GM12878 (cell line): ENCODE data around the gene CCDC34. TPM values are rescaled to one million over a fixed set of nuclear protein-coding genes. Genes with fewer than 3 reads are reported as not detected.

Experiments
- ATAC-seq: fragments of 200-7000 bp; cut with Tn5 transposase; 3 replicates; pipeline ENCODE4 v1.9.1; 2020; ENCODE audit warnings: mild to moderate bottlenecking, moderate library complexity
- BruUV-seq: library from RNA; stranded (reverse); fragments of 400-500 nt; replicated peaks from 2 replicates; lab custom pipeline; 2021; lab: Mats Ljungman, UMichigan
- CTCF ChIA-PET: fragments of 300-600 bp; sonication (Branson Sonifier 250); formaldehyde crosslinking; extraction: SDS; loops from one replicate; lab custom pipeline; 2021; ENCODE audit warnings: inconsistent platforms; lab: Yijun Ruan, JAX
- POLR2A ChIA-PET: fragments of 350-600 bp; formaldehyde crosslinking; extraction: SDS; loops from one replicate; lab custom pipeline; 2021; ENCODE audit warnings: inconsistent platforms; lab: Charles Lee
- RAD21 ChIA-PET: fragments of 300-600 bp; sonication (Branson Sonifier 250); formaldehyde crosslinking; loops from one replicate; lab custom pipeline; 2023; ENCODE audit warnings: antibody characterized with exemption; ENCODE audit not compliant: unreplicated experiment; lab: Charles Lee
- SMC1A ChIA-PET: fragments of 300-600 bp; sonication (Branson Sonifier 250); formaldehyde crosslinking; loops from one replicate; lab custom pipeline; 2023; ENCODE audit not compliant: unreplicated experiment, uncharacterized antibody; lab: Charles Lee
- DNase-seq: peaks from one replicate; pipeline ENCODE4 v3.0.0-alpha.2; 2011; ENCODE audit warnings: low read depth, low spot score
- FAIRE-seq: peaks from 3 replicates; lab custom pipeline; 2011; peaks lifted over from hg19 to GRCh38; lab: Jason Lieb, UNC
- H2AFZ ChIP-seq: 2 replicates; pipeline ENCODE4 v1.6.0; 2011; ENCODE audit warnings: low read depth, low read length, control low read depth; ENCODE audit not compliant: control insufficient read depth
- H3K27ac ChIP-seq: 2 replicates; pipeline ENCODE4 v1.5.1; 2011; ENCODE audit warnings: control low read depth; ENCODE audit not compliant: control insufficient read depth, insufficient read depth
- H3K27me3 ChIP-seq, 2 experiments: replicated peaks in 1 of 2; 2 replicates each; pipeline versions ENCODE4 v1.6.0 to v1.6.1; 2011; ENCODE audit warnings: low read length in 1 of 2; ENCODE audit not compliant: control insufficient read depth in 2 of 2, insufficient read depth in 2 of 2
- H3K36me3 ChIP-seq, 2 experiments: 2 replicates each; pipeline ENCODE4 v1.5.1; 2011; ENCODE audit warnings: low read length in 1 of 2; ENCODE audit not compliant: control insufficient read depth in 2 of 2, insufficient read depth in 2 of 2
- H3K4me1 ChIP-seq: 2 replicates; pipeline ENCODE4 v1.6.1; 2011; ENCODE audit warnings: mild to moderate bottlenecking, low read length, moderate library complexity, mixed read lengths; ENCODE audit not compliant: control insufficient read depth, insufficient read depth
- H3K4me2 ChIP-seq: 2 replicates; pipeline ENCODE4 v1.6.0; 2011; ENCODE audit warnings: control low read depth; ENCODE audit not compliant: control insufficient read depth, insufficient read depth
- H3K4me3 ChIP-seq: fragments of 200-600 bp; sonication (generic); 2 replicates; pipeline ENCODE4 v1.5.1; 2016
- H3K79me2 ChIP-seq: 2 replicates; pipeline ENCODE4 v1.6.0; 2011; ENCODE audit warnings: low read length; ENCODE audit not compliant: control insufficient read depth, insufficient read depth
- H3K9ac ChIP-seq: 2 replicates; pipeline ENCODE4 v1.8.0; 2011; ENCODE audit warnings: low read length, control low read depth, mixed read lengths; ENCODE audit not compliant: control insufficient read depth, insufficient read depth
- H3K9me3 ChIP-seq: replicated peaks from 3 replicates; pipeline ENCODE4 v1.5.1; 2011; ENCODE audit warnings: mild to moderate bottlenecking, low read length; ENCODE audit not compliant: control insufficient read depth, insufficient read depth
- H4K20me1 ChIP-seq: 2 replicates; pipeline ENCODE4 v1.6.0; 2011; ENCODE audit not compliant: control insufficient read depth, insufficient read depth
- CEBPB ChIP-seq, 2 experiments: fragments of 150-350 bp in 1 of 2; IDR thresholded peaks; 2 replicates each; pipeline ENCODE4 v1.6.1; 2012 to 2014; ENCODE audit warnings: low read depth in 2 of 2, low read length in 2 of 2, borderline replicate concordance in 1 of 2, inconsistent platforms in 1 of 2
- CHD4 ChIP-seq: fragments of 200-600 bp; sonication (generic); IDR thresholded peaks from 2 replicates; pipeline ENCODE4 v1.6.1; 2016; ENCODE audit warnings: mild to moderate bottlenecking
- SPI1 ChIP-seq: IDR thresholded peaks from 2 replicates; pipeline ENCODE4 v1.6.1; 2011; ENCODE audit warnings: low read depth, mild to moderate bottlenecking, low read length, moderate library complexity, borderline replicate concordance; ENCODE audit not compliant: insufficient read depth
- TARDBP ChIP-seq: IDR thresholded peaks from 2 replicates; pipeline ENCODE4 v1.6.1; 2016; ENCODE audit warnings: borderline replicate concordance
- ZNF384 ChIP-seq: IDR thresholded peaks from 2 replicates; pipeline ENCODE4 v1.6.1; 2012; ENCODE audit warnings: low read depth, mild to moderate bottlenecking, low read length, improper control_type of control experiment, borderline replicate concordance
- WGBS: methylation state at CpG from one replicate; pipeline ENCODE4 v1.1.6; 2016; ENCODE audit warnings: low lambda C conversion rate; ENCODE audit not compliant: insufficient replicate concordance, insufficient coverage; ENCODE audit errors: missing lambda C conversion rate; 5-methylcytosine and 5-hydroxymethylcytosine counted together
- in situ Hi-C: fragments of 300-500 bp; cut with MboI; formaldehyde crosslinking; loops from 9 replicates; pipeline ENCODE4 v1.14.3; 2018; ENCODE audit warnings: mixed read lengths
- intact Hi-C: fragments of 100-400 bp; cut with micrococcal nuclease; formaldehyde crosslinking; loops from one replicate; pipeline ENCODE4 v1.14.2; 2022; ENCODE audit not compliant: unreplicated experiment
- polyA plus RNA-seq, 11 experiments: library from polyadenylated mRNA; depleted of rRNA in 4 of 11; unstranded in 6 of 11; stranded (reverse) in 5 of 11; fragments of >200 nt; fragmentation: Nextera tagmentation in 4 of 11; fragmentation: Illumina TruSeq in 1 of 11; extraction: Ambion mirVana in 4 of 11; extraction: Trizol in 1 of 11; gene quantifications; 1 replicate in 1 of 11; 2 replicates in 10 of 11; pipeline versions ENCODE4 v1.2.1 to v1.2.3, GENCODE V29; 2011 to 2016; ENCODE audit warnings: inconsistent platforms in 2 of 11, missing spikeins in 2 of 11, low read depth in 1 of 11
- total RNA-seq, 4 experiments: library from RNA; depleted of rRNA in 3 of 4; stranded (reverse); fragments of >200 nt in 3 of 4; fragmentation: Illumina TruSeq in 1 of 4; extraction: Trizol in 1 of 4; gene quantifications; 2 replicates each; pipeline versions ENCODE4 v1.2.1 to v1.2.3, GENCODE V29; 2013 to 2021
- TF ChIP-seq, protein P1 (sequence below): IDR thresholded peaks from 2 replicates; pipeline ENCODE4 v1.6.1; 2012; ENCODE audit warnings: improper control_type of control experiment, low read depth, low read length; ENCODE audit not compliant: insufficient replicate concordance
- TF ChIP-seq, protein P2 (sequence below): IDR thresholded peaks from 2 replicates; pipeline ENCODE4 v1.6.1; 2012; ENCODE audit warnings: low read depth, low read length, improper control_type of control experiment

The CCDC34 gene
- total and polyA plus RNA-seq, 10 of the 15 experiments (the other 5 are each of a cell fraction or from before 2014, with no cell fraction given), result 6.2 to 39.1 (median 14.6) TPM

DNA sequence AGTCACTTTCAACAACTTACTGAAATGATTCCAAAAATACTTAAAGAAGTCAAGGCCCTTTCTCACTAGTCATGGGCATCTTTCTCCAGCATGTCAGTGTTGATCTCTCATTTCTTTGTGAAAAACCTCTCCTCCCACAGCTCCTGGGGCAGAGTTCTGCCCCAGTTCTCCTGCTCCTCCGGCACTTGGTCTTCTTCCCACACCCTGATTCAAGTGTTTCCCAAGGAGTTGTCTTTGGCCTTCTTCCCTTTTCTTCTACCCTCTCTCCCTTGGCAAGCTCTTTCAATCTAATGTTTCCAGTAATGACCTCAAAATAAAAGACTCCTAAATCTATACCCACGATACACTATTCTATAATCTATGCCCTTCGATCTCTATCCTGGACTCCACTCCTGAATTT is 42.1 kb upstream of the CCDC34 start:
- Histone ChIP-seq H3K79me2 (no peaks in the 10 kb centered on the region), H3K36me3 (no peaks in the 10 kb centered on the region), H3K4me2 (no peak overlapping the region), H3K27ac (no peak overlapping the region), H3K9me3 (no peaks in the 10 kb centered on the region), H2AFZ (no peak overlapping the region), H4K20me1 (no peaks in the 10 kb centered on the region), H3K9ac (no peak overlapping the region), H3K4me1 (no peaks in the 10 kb centered on the region)
- RAD21 ChIA-PET, result no interaction called here
- 56% methylated on average over 3 of the region's 3 CpGs for WGBS
- SMC1A ChIA-PET, result interaction anchor here (1.1 to 1.9 kb wide), 2 partner anchors 10 to 221 kb away, joined by 3 to 4 read pairs; no protein-coding TSS in a partner anchor
- in situ Hi-C loops, result no loop called here
- no TSS peak for BruUV-seq
- ATAC-seq (no peak), DNase-seq (no peak)
- intact Hi-C loops, result no loop called here
- CTCF ChIA-PET, result interaction anchor here (0.7 to 0.8 kb wide), 2 partner anchors 94 to 109 kb away, joined by 3 read pairs; no protein-coding TSS in a partner anchor
- POLR2A ChIA-PET, result no interaction called here
- no peak for TF ChIP-seq TARDBP
- TF ChIP-seq CHD4, result no peak
- no peak for TF ChIP-seq SPI1
- no peak for TF ChIP-seq CEBPB (IDR thresholded peaks at IDR 0.05; ENCODE audit: borderline replicate concordance in 1 of 2, low read depth in 2 of 2, low read length in 2 of 2)
- TF ChIP-seq, protein P1, sequence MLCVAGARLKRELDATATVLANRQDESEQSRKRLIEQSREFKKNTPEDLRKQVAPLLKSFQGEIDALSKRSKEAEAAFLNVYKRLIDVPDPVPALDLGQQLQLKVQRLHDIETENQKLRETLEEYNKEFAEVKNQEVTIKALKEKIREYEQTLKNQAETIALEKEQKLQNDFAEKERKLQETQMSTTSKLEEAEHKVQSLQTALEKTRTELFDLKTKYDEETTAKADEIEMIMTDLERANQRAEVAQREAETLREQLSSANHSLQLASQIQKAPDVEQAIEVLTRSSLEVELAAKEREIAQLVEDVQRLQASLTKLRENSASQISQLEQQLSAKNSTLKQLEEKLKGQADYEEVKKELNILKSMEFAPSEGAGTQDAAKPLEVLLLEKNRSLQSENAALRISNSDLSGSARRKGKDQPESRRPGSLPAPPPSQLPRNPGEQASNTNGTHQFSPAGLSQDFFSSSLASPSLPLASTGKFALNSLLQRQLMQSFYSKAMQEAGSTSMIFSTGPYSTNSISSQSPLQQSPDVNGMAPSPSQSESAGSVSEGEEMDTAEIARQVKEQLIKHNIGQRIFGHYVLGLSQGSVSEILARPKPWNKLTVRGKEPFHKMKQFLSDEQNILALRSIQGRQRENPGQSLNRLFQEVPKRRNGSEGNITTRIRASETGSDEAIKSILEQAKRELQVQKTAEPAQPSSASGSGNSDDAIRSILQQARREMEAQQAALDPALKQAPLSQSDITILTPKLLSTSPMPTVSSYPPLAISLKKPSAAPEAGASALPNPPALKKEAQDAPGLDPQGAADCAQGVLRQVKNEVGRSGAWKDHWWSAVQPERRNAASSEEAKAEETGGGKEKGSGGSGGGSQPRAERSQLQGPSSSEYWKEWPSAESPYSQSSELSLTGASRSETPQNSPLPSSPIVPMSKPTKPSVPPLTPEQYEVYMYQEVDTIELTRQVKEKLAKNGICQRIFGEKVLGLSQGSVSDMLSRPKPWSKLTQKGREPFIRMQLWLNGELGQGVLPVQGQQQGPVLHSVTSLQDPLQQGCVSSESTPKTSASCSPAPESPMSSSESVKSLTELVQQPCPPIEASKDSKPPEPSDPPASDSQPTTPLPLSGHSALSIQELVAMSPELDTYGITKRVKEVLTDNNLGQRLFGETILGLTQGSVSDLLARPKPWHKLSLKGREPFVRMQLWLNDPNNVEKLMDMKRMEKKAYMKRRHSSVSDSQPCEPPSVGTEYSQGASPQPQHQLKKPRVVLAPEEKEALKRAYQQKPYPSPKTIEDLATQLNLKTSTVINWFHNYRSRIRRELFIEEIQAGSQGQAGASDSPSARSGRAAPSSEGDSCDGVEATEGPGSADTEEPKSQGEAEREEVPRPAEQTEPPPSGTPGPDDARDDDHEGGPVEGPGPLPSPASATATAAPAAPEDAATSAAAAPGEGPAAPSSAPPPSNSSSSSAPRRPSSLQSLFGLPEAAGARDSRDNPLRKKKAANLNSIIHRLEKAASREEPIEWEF, result no peak
- TF ChIP-seq ZNF384, result no peak
- TF ChIP-seq, protein P2, sequence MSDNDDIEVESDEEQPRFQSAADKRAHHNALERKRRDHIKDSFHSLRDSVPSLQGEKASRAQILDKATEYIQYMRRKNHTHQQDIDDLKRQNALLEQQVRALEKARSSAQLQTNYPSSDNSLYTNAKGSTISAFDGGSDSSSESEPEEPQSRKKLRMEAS, result no peak
- TF ChIP-seq, all 136 proteins: peak for 0
- Histone ChIP-seq H3K27me3 (no peaks in the 10 kb centered on the region), H3K4me3 (no peak overlapping the region)
- FAIRE-seq, result no peak
